ENCODE measurements around the gene AUNIP. TPM values are rescaled to one million over a fixed set of nuclear protein-coding genes. Genes with fewer than 3 reads are reported as not detected.

Gene AUNIP
- total RNA-seq, 1 experiment from 2014 or later = 17.6 TPM

DNA sequence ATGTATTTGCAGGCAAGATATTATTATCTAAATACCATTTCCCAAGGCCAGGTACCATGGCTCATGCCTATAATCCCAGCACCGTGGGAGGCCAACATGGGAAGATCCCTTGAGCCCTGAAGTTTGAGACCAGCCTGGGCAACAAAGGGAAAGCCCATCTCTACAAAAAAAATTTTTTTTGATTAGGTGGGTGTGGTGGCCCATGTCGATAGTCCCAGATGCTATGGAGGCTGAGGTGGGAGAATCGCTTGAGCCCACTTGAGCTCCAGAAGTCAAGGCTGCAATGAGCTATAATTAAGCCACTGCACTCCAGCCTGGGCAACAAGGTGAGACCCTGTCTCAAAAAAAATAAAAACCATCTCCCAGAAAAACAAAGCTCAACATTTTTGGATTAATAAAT is 44.7 kb upstream of the AUNIP start:
- Histone ChIP-seq H3K27me3 (ENCODE audit: low read length) (no peaks in the 10 kb centered on the region), H2AFZ (ENCODE audit: low read length) (no peak overlapping the region), H3F3A (ENCODE audit: low read length, unreplicated experiment) (no peaks in the 10 kb centered on the region), H3K79me2 (ENCODE audit: low read length) (peaks cover 32% of the 10 kb centered on the region), H3K36me3 (ENCODE audit: low read depth, low read length) (peaks cover 43% of the 10 kb centered on the region), H3K9me2 (replicated peaks; ENCODE audit: low read length) (no peaks in the 10 kb centered on the region), H4K20me1 (ENCODE audit: low read length) (peaks cover 14% of the 10 kb centered on the region; the same call in 1 of the 2 replicates), H3K27ac (ENCODE audit: low read length) (no peak overlapping the region), H3K9me3 (ENCODE audit: low read length) (no peaks in the 10 kb centered on the region), H3K4me1 (ENCODE audit: insufficient read depth, low read length) (peaks cover 21% of the 10 kb centered on the region), H3K4me2 (ENCODE audit: low read length) (peak overlapping the region; percentile 92), H3K9ac (ENCODE audit: low read length) (peak overlapping the region; percentile 59; the same call in 1 of the 2 replicates), H3K4me3 (ENCODE audit: low read length) (peak overlapping the region; percentile 78)
- CTCF ChIA-PET = interaction anchor here (0.6 kb wide), 1 partner anchor 8 kb away, joined by 3 read pairs; no protein-coding TSS in a partner anchor
- no TSS peak for BruUV-seq (replicated peaks)
- POLR2A ChIA-PET (ENCODE audit: unreplicated experiment) = no interaction called here
- DNase-seq (no peak), ATAC-seq (no peak)
- intact Hi-C loops (cut with micrococcal nuclease) = loop anchor here (2.0 kb wide), 1 partner anchor 95 kb away; the partner anchor contains the start of gene PAFAH2
- no peak for TF ChIP-seq EZH2phosphoT487 (IDR thresholded peaks at IDR 0.05; ENCODE audit: borderline replicate concordance, low read length)
- TF ChIP-seq, protein P1, sequence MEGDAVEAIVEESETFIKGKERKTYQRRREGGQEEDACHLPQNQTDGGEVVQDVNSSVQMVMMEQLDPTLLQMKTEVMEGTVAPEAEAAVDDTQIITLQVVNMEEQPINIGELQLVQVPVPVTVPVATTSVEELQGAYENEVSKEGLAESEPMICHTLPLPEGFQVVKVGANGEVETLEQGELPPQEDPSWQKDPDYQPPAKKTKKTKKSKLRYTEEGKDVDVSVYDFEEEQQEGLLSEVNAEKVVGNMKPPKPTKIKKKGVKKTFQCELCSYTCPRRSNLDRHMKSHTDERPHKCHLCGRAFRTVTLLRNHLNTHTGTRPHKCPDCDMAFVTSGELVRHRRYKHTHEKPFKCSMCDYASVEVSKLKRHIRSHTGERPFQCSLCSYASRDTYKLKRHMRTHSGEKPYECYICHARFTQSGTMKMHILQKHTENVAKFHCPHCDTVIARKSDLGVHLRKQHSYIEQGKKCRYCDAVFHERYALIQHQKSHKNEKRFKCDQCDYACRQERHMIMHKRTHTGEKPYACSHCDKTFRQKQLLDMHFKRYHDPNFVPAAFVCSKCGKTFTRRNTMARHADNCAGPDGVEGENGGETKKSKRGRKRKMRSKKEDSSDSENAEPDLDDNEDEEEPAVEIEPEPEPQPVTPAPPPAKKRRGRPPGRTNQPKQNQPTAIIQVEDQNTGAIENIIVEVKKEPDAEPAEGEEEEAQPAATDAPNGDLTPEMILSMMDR (conservative IDR thresholded peaks at IDR 0.05; ENCODE audit: low read depth, low read length) = no peak
- TF ChIP-seq EZH2 (IDR thresholded peaks at IDR 0.05; ENCODE audit: low read length, unreplicated experiment) = no peak

DNA sequence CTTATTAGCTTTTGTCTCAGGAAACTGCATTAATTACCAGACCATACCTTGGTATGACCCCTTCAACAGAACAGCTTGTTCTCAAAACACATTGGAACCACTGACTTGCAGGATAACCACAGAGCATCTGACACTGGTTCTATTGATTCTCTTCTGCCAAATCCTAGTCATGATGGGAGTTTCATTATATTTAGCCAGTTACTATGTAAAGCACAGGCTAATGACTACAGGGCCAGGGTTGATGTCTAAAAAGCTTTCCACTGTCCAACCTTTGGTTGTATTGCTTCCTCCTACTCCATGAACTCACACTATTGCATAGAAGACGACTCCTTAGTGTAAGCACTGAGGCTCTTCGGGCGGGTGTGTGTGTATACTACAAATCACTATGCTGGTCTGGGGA is 43.2 kb upstream of the AUNIP start:
- Histone ChIP-seq H3K9me2 (replicated peaks; ENCODE audit: low read length) (no peaks in the 10 kb centered on the region), H3K9me3 (ENCODE audit: low read length) (no peaks in the 10 kb centered on the region), H4K20me1 (ENCODE audit: low read length) (peaks cover 14% of the 10 kb centered on the region; the same call in 1 of the 2 replicates), H3K36me3 (ENCODE audit: low read depth, low read length) (peaks cover 46% of the 10 kb centered on the region), H3K27me3 (ENCODE audit: low read length) (no peaks in the 10 kb centered on the region), H3K79me2 (ENCODE audit: low read length) (peaks cover 32% of the 10 kb centered on the region), H3F3A (ENCODE audit: low read length, unreplicated experiment) (no peaks in the 10 kb centered on the region), H3K4me2 (ENCODE audit: low read length) (no peak overlapping the region), H3K4me3 (ENCODE audit: low read length) (no peak overlapping the region), H2AFZ (ENCODE audit: low read length) (no peak overlapping the region), H3K4me1 (ENCODE audit: insufficient read depth, low read length) (peaks cover 21% of the 10 kb centered on the region), H3K9ac (ENCODE audit: low read length) (no peak overlapping the region), H3K27ac (ENCODE audit: low read length) (no peak overlapping the region)
- ChIA-PET CTCF (interaction anchor here (0.6 kb wide), 1 partner anchor 13 kb away, joined by 3 read pairs; no protein-coding TSS in a partner anchor), POLR2A (ENCODE audit: unreplicated experiment) (interaction anchor here (0.6 kb wide), 1 partner anchor 26 kb away, joined by 7 read pairs; no protein-coding TSS in a partner anchor)
- intact Hi-C loops (cut with micrococcal nuclease) = no loop called here
- BruUV-seq (replicated peaks) = no TSS peak
- no peak for TF ChIP-seq EZH2phosphoT487 (IDR thresholded peaks at IDR 0.05; ENCODE audit: borderline replicate concordance, low read length)
- no peak for TF ChIP-seq EZH2 (IDR thresholded peaks at IDR 0.05; ENCODE audit: low read length, unreplicated experiment)
- TF ChIP-seq, protein P1 (conservative IDR thresholded peaks at IDR 0.05; ENCODE audit: low read depth, low read length) = no peak
- ATAC-seq = no peak
- no peak for DNase-seq

DNA sequence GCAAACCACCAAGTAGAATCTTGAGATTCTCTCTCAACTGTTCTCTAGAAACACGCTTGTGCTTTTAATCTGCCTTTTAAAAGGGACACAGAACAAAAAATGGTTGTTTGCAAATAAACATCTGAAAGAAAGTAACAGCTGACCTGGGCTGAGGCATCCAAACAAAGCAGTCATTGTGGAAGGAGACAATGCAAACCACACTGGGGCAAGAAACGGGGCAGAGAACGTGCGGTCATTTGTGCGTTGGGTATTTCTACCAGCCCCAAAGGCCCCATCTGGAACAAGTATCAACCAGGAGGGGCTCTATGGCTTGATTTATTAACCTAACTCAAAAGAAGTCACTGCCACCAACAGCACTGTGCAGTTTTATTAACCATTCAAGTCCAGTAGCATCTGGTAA is 41.0 kb upstream of the AUNIP start:
- ChIA-PET POLR2A (ENCODE audit: unreplicated experiment) (no interaction called here), CTCF (no interaction called here)
- DNase-seq (no peak), ATAC-seq (no peak)
- Histone ChIP-seq H3K4me3 (ENCODE audit: low read length) (no peak overlapping the region), H3K9ac (ENCODE audit: low read length) (no peak overlapping the region), H3K27me3 (ENCODE audit: low read length) (no peaks in the 10 kb centered on the region), H3K36me3 (ENCODE audit: low read depth, low read length) (peaks cover 46% of the 10 kb centered on the region), H3K9me2 (replicated peaks; ENCODE audit: low read length) (no peaks in the 10 kb centered on the region), H3K79me2 (ENCODE audit: low read length) (peaks cover 31% of the 10 kb centered on the region), H3K4me2 (ENCODE audit: low read length) (no peak overlapping the region), H3K27ac (ENCODE audit: low read length) (no peak overlapping the region), H3K9me3 (ENCODE audit: low read length) (no peaks in the 10 kb centered on the region), H3K4me1 (ENCODE audit: insufficient read depth, low read length) (peaks cover 27% of the 10 kb centered on the region), H2AFZ (ENCODE audit: low read length) (no peak overlapping the region), H3F3A (ENCODE audit: low read length, unreplicated experiment) (no peaks in the 10 kb centered on the region), H4K20me1 (ENCODE audit: low read length) (peaks cover 14% of the 10 kb centered on the region; the same call in 1 of the 2 replicates)
- intact Hi-C loops (cut with micrococcal nuclease) = no loop called here
- BruUV-seq (replicated peaks) = no TSS peak
- TF ChIP-seq EZH2phosphoT487 (IDR thresholded peaks at IDR 0.05; ENCODE audit: borderline replicate concordance, low read length) (no peak), EZH2 (IDR thresholded peaks at IDR 0.05; ENCODE audit: low read length, unreplicated experiment) (no peak)
- TF ChIP-seq, protein P1 (conservative IDR thresholded peaks at IDR 0.05; ENCODE audit: low read depth, low read length) = no peak
